Mesendoderm (in vitro differentiated cells): Measurements from ENCODE around the gene HEMK1.
A peak's percentile ranks its signal among the peaks of the same experiment; 100 is the strongest.

Source experiments
- DNase-seq: peaks from one replicate; pipeline ENCODE4 v3.0.0; 2013
- H2AK5ac ChIP-seq: 2 replicates; pipeline ENCODE4 v1.6.1; 2013; ENCODE audit warnings: low read length, inconsistent platforms
- H2BK120ac ChIP-seq: 2 replicates; pipeline ENCODE4 v1.6.1; 2013; ENCODE audit warnings: low read depth, mild to moderate bottlenecking, low read length, moderate library complexity, mixed read lengths
- H2BK15ac ChIP-seq: replicated peaks from 2 replicates; pipeline ENCODE4 v1.6.1; 2013; ENCODE audit warnings: low read depth, mild to moderate bottlenecking, moderate library complexity
- H2BK5ac ChIP-seq: 2 replicates; pipeline ENCODE4 v1.6.1; 2013; ENCODE audit warnings: low read length, inconsistent platforms
- H3K18ac ChIP-seq: 2 replicates; pipeline ENCODE4 v1.6.1; 2013; ENCODE audit warnings: mild to moderate bottlenecking, low read length, mixed read lengths
- H3K23ac ChIP-seq: one replicate; pipeline ENCODE4 v1.6.1; 2013; ENCODE audit warnings: low read length
- H3K27ac ChIP-seq: 2 replicates; pipeline ENCODE4 v1.5.1; 2013; ENCODE audit warnings: low read depth, mild to moderate bottlenecking, inconsistent platforms, low read length, moderate library complexity
- H3K27me3 ChIP-seq: 2 replicates; pipeline ENCODE4 v1.6.1; 2013; ENCODE audit warnings: low read length, control low read depth, mild to moderate bottlenecking, inconsistent platforms; ENCODE audit not compliant: insufficient read depth, poor library complexity
- H3K36me3 ChIP-seq: 2 replicates; pipeline ENCODE4 v1.6.1; 2013; ENCODE audit warnings: low read length, inconsistent platforms; ENCODE audit not compliant: control insufficient read depth, insufficient read depth
- H3K4ac ChIP-seq: one replicate; pipeline ENCODE4 v1.6.1; 2013; ENCODE audit warnings: low read depth, mild to moderate bottlenecking, low read length, moderate library complexity
- H3K4me1 ChIP-seq: 2 replicates; pipeline ENCODE4 v1.6.1; 2013; ENCODE audit warnings: low read depth, low read length, inconsistent platforms; ENCODE audit not compliant: control insufficient read depth
- H3K4me2 ChIP-seq: 2 replicates; pipeline ENCODE4 v1.6.1; 2013; ENCODE audit warnings: low read length
- H3K4me3 ChIP-seq: 2 replicates; pipeline ENCODE4 v1.5.1; 2013; ENCODE audit warnings: mild to moderate bottlenecking, low read length
- H3K56ac ChIP-seq: one replicate; pipeline ENCODE4 v1.6.1; 2013; ENCODE audit warnings: low read length
- H3K79me1 ChIP-seq: 2 replicates; pipeline ENCODE4 v1.6.1; 2013; ENCODE audit warnings: low read length, inconsistent platforms
- H3K79me2 ChIP-seq: 2 replicates; pipeline ENCODE4 v1.6.1; 2013; ENCODE audit warnings: mild to moderate bottlenecking, low read length; ENCODE audit not compliant: control insufficient read depth, insufficient read depth
- H3K9ac ChIP-seq: 2 replicates; pipeline ENCODE4 v1.6.1; 2013; ENCODE audit warnings: low read length, inconsistent platforms
- H4K5ac ChIP-seq: one replicate; pipeline ENCODE4 v1.6.1; 2013; ENCODE audit warnings: low read length
- H4K8ac ChIP-seq: one replicate; pipeline ENCODE4 v1.6.1; 2013; ENCODE audit warnings: low read depth, mild to moderate bottlenecking, control low read depth, low read length, moderate library complexity
- WGBS: extraction: QIAGEN DNeasy Blood & Tissue Kit; methylation state at CpG from one replicate; pipeline ENCODE4 v1.1.7; 2013; ENCODE audit warnings: low lambda C conversion rate, missing lambda C conversion rate; ENCODE audit not compliant: insufficient coverage; ENCODE audit errors: extremely low coverage; 5-methylcytosine and 5-hydroxymethylcytosine counted together

HEMK1 gene

DNA sequence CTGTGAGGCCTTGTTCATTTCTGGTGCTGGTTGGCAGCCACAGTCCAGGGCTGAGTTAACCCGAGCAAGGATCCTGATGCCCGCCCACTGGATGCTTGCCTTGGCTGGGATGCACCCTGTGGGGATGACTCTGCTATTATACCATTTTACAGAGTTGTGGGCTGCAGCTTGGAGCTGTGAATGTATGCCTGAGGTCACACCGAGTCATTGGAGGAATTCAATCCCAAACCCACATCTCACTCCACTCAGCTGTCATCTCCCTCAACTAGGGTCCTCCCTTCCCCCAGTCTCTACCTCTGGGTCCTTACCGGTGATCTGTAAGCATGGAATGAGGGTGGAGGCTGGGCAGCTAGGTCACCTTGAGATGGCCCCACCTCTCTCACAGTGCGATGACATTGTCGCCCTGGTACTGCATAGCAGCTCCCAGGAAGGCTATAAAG is 69.8 kb downstream of the HEMK1 start:
- Histone ChIP-seq H3K18ac (no peak overlapping the region), H3K4me3 (no peak overlapping the region), H3K56ac (no peak overlapping the region), H3K4ac (no peak overlapping the region), H2AK5ac (no peak overlapping the region), H3K27me3 (no peaks in the 10 kb centered on the region), H3K79me1 (peaks cover 5% of the 10 kb centered on the region), H3K4me1 (peaks cover 4% of the 10 kb centered on the region), H3K79me2 (no peaks in the 10 kb centered on the region), H3K23ac (no peak overlapping the region), H3K4me2 (no peak overlapping the region), H3K9ac (no peak overlapping the region), H4K5ac (no peak overlapping the region), H3K36me3 (peaks cover 2% of the 10 kb centered on the region), H2BK15ac (no peak overlapping the region), H3K27ac (no peak overlapping the region), H4K8ac (no peak overlapping the region), H2BK5ac (no peak overlapping the region), H2BK120ac (no peak overlapping the region)
- no CpG with 5 or more reads among the region's 6 CpGs for WGBS
- peak; percentile 73 for DNase-seq

DNA sequence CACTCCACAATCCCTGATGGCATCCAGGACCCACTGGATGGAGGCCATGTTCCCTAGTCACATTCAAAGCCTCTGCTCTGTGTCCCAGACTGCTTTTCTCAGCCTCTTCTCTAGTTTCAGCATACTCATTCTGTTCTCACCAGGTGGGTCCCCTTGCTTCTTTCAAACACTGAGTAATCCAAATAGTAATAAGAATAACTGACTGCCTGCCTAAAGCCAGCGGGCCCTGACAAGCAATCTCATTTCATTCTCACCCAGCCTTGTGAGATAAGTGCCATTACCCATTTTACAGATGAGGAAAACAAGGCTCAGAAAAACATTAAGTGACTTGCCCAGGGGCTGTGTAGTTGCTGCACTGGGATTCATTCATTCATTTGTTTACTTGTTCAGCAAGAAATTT is 73.1 kb downstream of the HEMK1 start:
- Histone ChIP-seq H3K23ac (no peak overlapping the region), H2BK15ac (no peak overlapping the region), H4K8ac (no peak overlapping the region), H3K36me3 (peaks cover 2% of the 10 kb centered on the region), H3K27ac (no peak overlapping the region), H3K79me2 (no peaks in the 10 kb centered on the region), H3K9ac (no peak overlapping the region), H3K4ac (no peak overlapping the region), H3K4me3 (no peak overlapping the region), H3K18ac (no peak overlapping the region), H3K4me1 (peaks cover 15% of the 10 kb centered on the region), H3K79me1 (no peaks in the 10 kb centered on the region), H2AK5ac (no peak overlapping the region), H2BK5ac (no peak overlapping the region), H2BK120ac (no peak overlapping the region), H3K56ac (no peak overlapping the region), H4K5ac (no peak overlapping the region), H3K27me3 (no peaks in the 10 kb centered on the region), H3K4me2 (no peak overlapping the region)
- no peak for DNase-seq
- WGBS: no CpG with 5 or more reads among the region's 1 CpG

DNA sequence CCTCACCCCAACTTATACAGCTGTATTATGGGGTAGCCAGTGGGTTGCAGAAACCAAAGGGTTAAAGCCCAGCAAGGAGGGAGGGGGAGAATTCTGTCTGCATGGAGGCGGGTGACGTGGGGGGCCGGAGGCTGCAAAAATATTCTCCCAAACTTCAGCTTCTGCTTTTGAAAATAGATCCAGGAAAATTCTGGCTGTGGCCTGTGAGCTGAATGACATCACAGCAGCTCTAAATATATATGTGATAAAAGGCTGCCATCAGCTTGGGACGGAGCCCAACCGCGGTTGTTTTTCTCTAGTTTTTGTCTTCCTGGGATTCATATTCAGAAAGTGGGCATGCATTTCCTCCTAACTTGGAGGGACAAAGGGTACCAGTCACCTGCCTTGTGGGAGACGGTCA is 75.2 kb downstream of the HEMK1 start:
- no peak for DNase-seq
- H2BK5ac ChIP-seq: no peak overlapping the region
- H3K27ac ChIP-seq: no peak overlapping the region
- H3K79me1 ChIP-seq: no peaks in the 10 kb centered on the region
- no peak overlapping the region for H3K23ac ChIP-seq
- H3K4me3 ChIP-seq: no peak overlapping the region
- no peak overlapping the region for H3K9ac ChIP-seq
- no peak overlapping the region for H2AK5ac ChIP-seq
- no peak overlapping the region for H4K8ac ChIP-seq
- H4K5ac ChIP-seq: no peak overlapping the region
- peaks cover 2% of the 10 kb centered on the region for H3K36me3 ChIP-seq
- H3K4ac ChIP-seq: no peak overlapping the region
- no peaks in the 10 kb centered on the region for H3K27me3 ChIP-seq
- no CpG with 5 or more reads among the region's 7 CpGs for WGBS
- no peak overlapping the region for H3K4me2 ChIP-seq
- H3K4me1 ChIP-seq: peaks cover 15% of the 10 kb centered on the region
- H3K18ac ChIP-seq: no peak overlapping the region
- no peaks in the 10 kb centered on the region for H3K79me2 ChIP-seq
- no peak overlapping the region for H2BK15ac ChIP-seq
- no peak overlapping the region for H2BK120ac ChIP-seq
- H3K56ac ChIP-seq: peak overlapping the region; percentile 20

DNA sequence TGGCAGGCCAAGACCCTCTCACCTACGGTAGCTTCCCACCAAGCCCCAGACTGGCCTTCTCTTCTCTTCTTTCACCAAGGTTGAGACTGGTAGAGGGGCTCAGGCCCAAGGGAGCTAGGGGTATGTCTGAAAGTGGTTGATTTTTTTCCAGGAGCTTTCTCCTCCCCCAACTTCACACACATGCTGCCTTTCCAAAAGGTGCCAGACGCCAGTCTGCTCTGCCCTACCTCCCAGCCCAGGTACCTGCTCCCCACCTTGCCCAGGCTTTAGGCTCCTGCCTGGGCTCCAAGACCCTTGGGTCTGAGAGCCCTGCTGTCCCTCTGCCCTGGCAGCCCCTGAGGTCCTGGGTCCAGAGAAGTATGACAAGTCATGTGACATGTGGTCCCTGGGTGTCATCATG is 76.1 kb downstream of the HEMK1 start:
- Histone ChIP-seq H4K5ac (no peak overlapping the region), H4K8ac (no peak overlapping the region), H3K4me3 (no peak overlapping the region), H3K18ac (no peak overlapping the region), H2BK120ac (no peak overlapping the region), H3K4me1 (peaks cover 16% of the 10 kb centered on the region), H3K9ac (no peak overlapping the region), H3K4me2 (no peak overlapping the region), H3K4ac (no peak overlapping the region), H3K36me3 (peaks cover 2% of the 10 kb centered on the region), H3K23ac (no peak overlapping the region), H3K79me2 (no peaks in the 10 kb centered on the region), H2BK5ac (no peak overlapping the region), H2AK5ac (no peak overlapping the region), H2BK15ac (no peak overlapping the region), H3K27me3 (no peaks in the 10 kb centered on the region), H3K79me1 (no peaks in the 10 kb centered on the region), H3K27ac (no peak overlapping the region), H3K56ac (peak overlapping the region; percentile 44)
- peak; percentile 63 for DNase-seq
- no CpG with 5 or more reads among the region's 2 CpGs for WGBS
